ENCODE results near the gene GPR65.

GPR65 gene

DNA sequence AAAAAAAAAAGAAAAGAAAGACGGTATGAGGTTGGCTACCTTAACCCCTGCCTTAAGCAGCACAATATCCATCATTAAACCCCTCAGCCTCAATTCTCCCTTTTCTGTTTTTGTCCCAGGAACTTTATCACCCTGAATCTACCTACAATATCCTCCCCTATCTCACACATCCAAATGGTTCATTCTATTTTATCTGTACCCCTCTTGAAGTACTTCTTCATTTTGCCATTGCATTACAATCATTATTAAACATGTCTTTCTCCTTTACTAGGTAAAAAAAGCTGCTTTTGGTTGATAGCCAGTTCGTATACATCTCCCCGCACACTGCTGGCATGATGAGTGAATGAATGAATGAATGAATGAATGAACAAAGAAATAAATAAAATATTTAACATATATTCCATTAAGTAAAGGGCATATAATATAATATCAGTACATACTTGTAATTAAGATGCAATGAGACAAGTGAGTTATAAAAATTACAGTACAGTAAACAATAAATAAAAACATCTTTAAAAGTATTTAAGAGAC lies 364 bp upstream of the GPR65 start:
- no peak for DNase-seq

GRCh38 chr14:88005978-88006851 lies 1.3 kb downstream of the GPR65 start:
- DNase-seq: no peak

DNA sequence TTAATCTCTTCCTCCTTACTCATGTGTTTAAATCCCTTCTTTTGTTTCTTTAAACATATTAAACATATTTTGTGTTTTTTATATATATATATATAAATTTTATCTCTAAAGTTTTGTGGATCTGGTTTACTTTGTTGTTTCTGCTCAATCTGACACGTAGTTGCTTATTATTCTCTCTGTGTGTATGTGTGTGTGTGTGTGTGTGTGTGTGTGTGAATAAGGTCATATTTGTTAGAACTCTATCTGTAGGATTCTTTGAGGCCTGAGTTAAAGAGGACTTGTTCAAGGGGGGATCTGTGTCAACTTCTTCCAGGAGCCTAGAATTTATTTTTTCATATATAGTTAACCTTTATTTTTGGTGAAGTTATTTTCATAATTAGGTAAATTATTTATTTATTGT lies 2.7 kb downstream of the GPR65 start:
- DNase-seq: no peak

- no peak for DNase-seq
Measured at GRCh38 chr14:88008039-88008742, 3.3 kb downstream of the GPR65 start.

DNA sequence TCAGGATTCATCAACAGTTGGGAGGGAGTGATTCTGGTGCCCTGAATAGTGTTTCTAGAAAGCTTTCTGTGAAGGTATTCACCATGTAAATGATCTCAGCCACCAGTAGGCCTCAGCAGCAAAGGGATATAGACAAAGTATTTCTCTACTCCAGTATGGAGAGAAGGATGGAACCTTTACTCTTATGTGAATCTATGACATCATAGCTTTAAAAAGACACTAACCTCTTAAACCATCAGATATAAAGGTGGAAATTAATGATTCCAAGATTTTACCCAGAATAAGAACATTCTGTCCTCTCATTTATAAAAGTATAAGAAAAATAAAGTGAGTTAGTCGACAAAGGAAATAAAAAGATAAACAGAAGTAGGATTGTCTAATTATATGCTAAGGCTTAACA lies 4.6 kb downstream of the GPR65 start:
- DNase-seq: no peak

- DNase-seq: no peak
Measured at GRCh38 chr14:88010331-88010730, 5.4 kb downstream of the GPR65 start.

GRCh38 chr14:88012495-88012894 lies 7.6 kb downstream of the GPR65 start:
- DNase-seq: no peak

GRCh38 chr14:88013750-88014349 lies 8.9 kb downstream of the GPR65 start:
- DNase-seq: peak; percentile 38 to 85 (median 81)

DNA sequence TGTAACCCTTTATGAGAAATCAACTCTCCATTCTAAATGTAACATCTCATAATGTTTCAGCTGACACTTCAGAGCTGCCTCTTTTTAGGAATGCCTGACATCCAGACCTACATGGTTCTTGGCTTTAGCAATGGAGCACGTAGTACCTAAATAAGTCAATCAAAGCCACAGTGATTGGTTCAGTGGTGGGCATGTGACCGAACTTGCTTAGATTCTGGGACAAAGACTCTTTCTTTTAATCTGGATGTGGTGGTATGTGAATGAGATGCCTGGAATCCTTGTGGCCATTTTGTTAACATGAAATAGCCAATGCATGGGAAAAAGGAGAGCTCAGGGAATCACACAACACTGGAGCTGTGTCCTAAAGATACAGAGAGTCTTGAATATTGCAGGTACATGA lies 11.8 kb downstream of the GPR65 start:
- no peak for DNase-seq

DNA sequence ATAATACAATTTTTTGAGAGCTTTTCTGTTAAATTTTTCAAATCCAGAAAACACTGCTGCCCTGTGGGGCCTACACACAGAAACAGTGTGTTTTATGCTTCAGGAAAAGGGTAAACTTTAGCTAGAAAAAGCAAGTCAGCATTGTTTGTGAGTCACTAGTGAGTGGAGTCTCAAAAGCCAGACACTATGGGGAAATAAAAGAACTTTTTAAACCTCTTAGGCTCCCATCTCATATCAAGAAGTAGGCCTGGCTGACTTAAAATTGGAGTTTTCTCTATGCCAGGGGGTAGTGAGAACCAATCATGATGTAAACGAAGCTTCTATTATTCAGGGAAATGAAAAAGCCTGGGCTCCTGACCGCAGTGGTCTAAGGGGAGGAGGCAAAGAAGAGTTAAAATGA lies 12.6 kb downstream of the GPR65 start:
- DNase-seq: no peak

GRCh38 chr14:88023658-88024187 lies 18.8 kb downstream of the GPR65 start:
- DNase-seq: no peak

GRCh38 chr14:88024252-88025086 lies 19.5 kb downstream of the GPR65 start:
- peak in 2 of 3 experiments; percentile 17 to 52 for DNase-seq

DNA sequence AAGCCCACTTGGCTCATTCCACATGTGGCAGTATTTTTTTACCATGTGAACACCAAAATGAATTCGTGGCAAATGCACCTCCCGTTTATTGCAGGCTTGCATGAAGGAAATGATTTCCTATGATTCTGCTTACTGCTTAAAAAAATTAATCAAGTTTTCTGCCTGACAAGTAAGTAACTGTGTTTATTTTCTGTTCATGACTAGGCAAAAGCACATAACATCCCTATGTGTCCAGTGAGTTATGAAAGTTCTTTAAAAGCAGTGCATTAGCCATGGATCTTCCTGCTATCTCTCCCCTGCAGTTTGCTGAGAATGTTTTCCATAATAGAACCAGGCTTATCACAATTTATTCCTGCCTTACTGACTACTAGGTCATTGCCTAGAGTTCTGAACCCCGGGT lies 20.4 kb downstream of the GPR65 start:
- DNase-seq: no peak

DNA sequence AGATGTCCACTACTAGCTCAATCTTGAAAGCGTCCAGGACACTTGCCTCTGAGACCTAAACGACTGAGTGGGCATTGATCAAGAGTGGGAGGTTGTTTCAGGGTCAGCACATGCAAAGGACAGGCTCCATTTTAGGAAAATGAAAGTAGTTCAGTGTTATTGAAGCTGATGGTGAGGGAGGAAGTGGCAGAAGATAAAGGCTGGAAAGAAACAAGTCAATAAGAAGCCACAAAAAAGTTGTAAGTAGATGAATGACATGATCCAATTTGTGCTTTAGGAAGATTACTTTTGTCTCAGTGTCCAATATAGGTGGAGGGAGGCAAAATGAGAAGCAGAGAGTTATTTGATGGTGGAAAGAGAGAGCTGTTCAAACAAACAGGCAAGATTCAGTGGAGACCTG lies 22.0 kb downstream of the GPR65 start:
- no peak for DNase-seq

- peak in 2 of 3 experiments; percentile 25 to 61 for DNase-seq
Measured at GRCh38 chr14:88029500-88029899, 24.6 kb downstream of the GPR65 start.

DNA sequence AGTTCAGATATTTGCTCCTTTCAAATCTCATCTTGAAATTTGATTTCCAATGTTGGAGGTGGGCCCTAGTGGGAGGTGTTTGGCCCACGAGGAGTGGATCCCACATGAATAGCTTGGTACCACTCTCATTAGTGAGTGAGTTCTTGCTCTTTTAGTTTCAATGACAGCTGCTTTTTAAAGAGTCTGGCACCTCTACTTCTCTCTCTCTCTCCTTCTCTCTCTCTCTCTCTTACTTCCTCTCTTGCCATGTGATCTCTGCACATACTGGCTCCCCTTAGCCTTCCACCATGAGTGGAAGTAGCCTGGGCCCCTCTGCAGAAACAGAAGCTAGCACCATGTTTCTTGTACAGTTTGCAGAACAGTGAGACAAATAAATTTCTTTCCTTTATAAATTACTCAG lies 25.1 kb downstream of the GPR65 start:
- no peak for DNase-seq

- no peak for DNase-seq
Measured at GRCh38 chr14:88030892-88031291, 26.0 kb downstream of the GPR65 start.

GRCh38 chr14:88032373-88032772 lies 27.4 kb downstream of the GPR65 start:
- DNase-seq: no peak

DNA sequence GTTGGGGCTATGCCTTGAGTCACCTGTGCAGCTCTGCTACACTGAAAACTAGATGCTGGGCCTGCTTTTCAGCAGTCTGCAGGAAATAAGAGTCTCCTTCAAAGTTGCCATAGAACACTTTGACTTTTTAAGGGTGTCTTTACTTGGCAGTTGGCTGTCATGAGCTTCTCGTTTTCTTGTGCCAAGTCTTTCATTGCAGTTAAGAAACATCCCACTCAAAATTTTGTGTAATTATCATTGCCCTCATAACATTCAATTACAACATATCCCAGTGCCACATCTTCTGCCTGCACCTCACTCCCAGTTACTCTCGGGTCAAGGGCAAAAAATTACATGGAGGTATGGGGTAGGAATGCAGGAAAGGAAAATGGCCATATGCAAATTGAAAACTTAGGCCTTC lies 29.1 kb downstream of the GPR65 start:
- no peak for DNase-seq

DNA sequence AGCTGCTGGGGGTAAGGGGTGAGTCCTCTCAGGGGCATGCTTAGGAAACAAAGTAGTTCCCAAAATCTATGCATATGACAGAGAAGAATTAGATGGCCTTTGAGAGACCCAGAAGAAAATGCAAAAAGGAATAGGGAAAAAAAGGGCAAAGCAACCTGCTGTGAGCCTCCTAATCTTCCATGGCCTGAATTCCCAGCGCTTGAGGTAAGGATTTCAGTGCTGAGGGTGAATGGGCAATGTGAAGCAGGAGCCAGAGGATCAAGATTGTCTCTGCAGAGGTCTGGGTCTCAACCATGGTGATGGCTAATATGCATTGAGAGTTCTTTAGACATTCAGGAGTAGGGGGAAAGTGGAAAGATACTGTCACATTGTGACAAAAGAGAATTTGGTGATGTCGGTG lies 31.5 kb downstream of the GPR65 start:
- DNase-seq: no peak

GRCh38 chr14:88037325-88037724 lies 32.4 kb downstream of the GPR65 start:
- peak in 2 of 3 experiments; percentile 11 to 67 for DNase-seq

- DNase-seq: no peak
Measured at GRCh38 chr14:88039197-88039596, 34.3 kb downstream of the GPR65 start.
